ENCODE results near the gene CNTNAP2.

The CNTNAP2 gene

DNA sequence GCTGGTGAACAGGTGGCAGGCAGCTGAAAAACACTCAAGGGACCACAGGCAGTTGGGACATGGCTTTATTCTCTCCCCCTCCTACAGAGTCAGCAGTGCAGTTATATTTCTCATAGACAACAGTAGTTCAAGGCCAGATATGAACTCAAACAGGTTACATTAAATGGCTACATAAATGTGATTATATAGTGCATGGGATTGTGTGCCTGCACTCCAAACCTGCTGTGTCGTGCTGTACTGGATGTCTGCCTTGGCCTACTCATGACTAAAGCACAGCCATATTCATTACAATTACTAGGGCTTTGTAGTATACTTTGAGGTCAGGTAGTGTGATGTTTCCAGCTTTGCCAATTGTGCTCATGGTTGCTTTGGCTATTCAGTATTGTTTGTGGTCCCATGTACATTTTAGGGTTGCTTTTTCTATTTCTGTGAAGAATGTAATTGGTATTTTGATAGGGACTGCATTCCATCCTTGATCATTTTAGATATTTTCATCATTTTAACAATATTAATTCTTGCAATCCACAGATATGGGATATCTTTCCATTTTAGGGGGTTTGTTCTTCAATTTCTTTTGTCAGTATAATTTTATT is 393.6 kb downstream of the CNTNAP2 start:
- Histone ChIP-seq H3K9me3 (ENCODE audit: control insufficient read depth in 2 of 2, low read length in 2 of 2) (peaks cover 0 to 4% of the 10 kb centered on the region in 2 donors), H3K4me1 (ENCODE audit: control insufficient read depth in 2 of 2, insufficient read depth in 2 of 2, low read length in 2 of 2) (no peaks in the 10 kb centered on the region), H3K9ac (ENCODE audit: low read depth in 1 of 2, low read length in 2 of 2) (no peak overlapping the region), H3K27ac (ENCODE audit: low read depth in 2 of 2, low read length in 2 of 2) (no peak overlapping the region), H3K4me3 (ENCODE audit: low read length in 2 of 2) (no peak overlapping the region), H3K27me3 (ENCODE audit: control insufficient read depth in 2 of 2, insufficient read depth in 2 of 2, low read length in 2 of 2) (no peaks in the 10 kb centered on the region), H3K36me3 (ENCODE audit: control insufficient read depth in 2 of 2, insufficient read depth in 2 of 2, low read length in 2 of 2) (no peaks in the 10 kb centered on the region)

DNA sequence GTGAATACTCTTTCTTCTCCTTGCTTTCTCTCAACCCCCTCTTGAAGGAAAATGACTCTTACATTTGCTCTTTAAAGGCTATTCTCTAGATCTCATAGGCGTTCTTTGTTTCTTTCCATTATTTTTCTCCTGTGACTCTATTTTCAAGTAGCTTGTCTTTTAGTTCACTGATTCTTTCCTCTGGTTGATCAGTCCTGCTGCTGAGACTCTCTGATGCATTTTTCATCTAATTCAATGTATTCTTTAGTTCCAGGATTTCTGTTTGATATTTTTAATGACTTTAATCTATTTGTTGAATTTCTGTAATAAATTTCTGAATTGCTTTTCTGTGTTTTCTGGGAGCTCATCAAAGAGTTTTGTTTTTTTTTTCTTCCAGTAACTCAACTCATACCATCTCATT is 397.7 kb downstream of the CNTNAP2 start:
- Histone ChIP-seq H3K36me3 (ENCODE audit: control insufficient read depth in 2 of 2, insufficient read depth in 2 of 2, low read length in 2 of 2) (no peaks in the 10 kb centered on the region), H3K27me3 (ENCODE audit: control insufficient read depth in 2 of 2, insufficient read depth in 2 of 2, low read length in 2 of 2) (no peaks in the 10 kb centered on the region), H3K9me3 (ENCODE audit: control insufficient read depth in 2 of 2, low read length in 2 of 2) (peaks cover 0 to 2% of the 10 kb centered on the region in 2 donors), H3K27ac (ENCODE audit: low read depth in 2 of 2, low read length in 2 of 2) (no peak overlapping the region), H3K9ac (ENCODE audit: low read depth in 1 of 2, low read length in 2 of 2) (no peak overlapping the region), H3K4me3 (ENCODE audit: low read length in 2 of 2) (no peak overlapping the region), H3K4me1 (ENCODE audit: control insufficient read depth in 2 of 2, insufficient read depth in 2 of 2, low read length in 2 of 2) (no peaks in the 10 kb centered on the region)

- Histone ChIP-seq H3K27me3 (ENCODE audit: control insufficient read depth in 2 of 2, insufficient read depth in 2 of 2, low read length in 2 of 2) (no peaks in the 10 kb centered on the region), H3K36me3 (ENCODE audit: control insufficient read depth in 2 of 2, insufficient read depth in 2 of 2, low read length in 2 of 2) (no peaks in the 10 kb centered on the region), H3K9ac (ENCODE audit: low read depth in 1 of 2, low read length in 2 of 2) (no peak overlapping the region), H3K4me1 (ENCODE audit: control insufficient read depth in 2 of 2, insufficient read depth in 2 of 2, low read length in 2 of 2) (no peaks in the 10 kb centered on the region), H3K9me3 (ENCODE audit: control insufficient read depth in 2 of 2, low read length in 2 of 2) (peaks cover 0 to 5% of the 10 kb centered on the region in 2 donors), H3K27ac (ENCODE audit: low read depth in 2 of 2, low read length in 2 of 2) (no peak overlapping the region), H3K4me3 (ENCODE audit: low read length in 2 of 2) (no peak overlapping the region)
Measured at GRCh38 chr7:146528581-146528980, 412.0 kb downstream of the CNTNAP2 start.

GRCh38 chr7:146539836-146540235 is 423.2 kb downstream of the CNTNAP2 start:
- Histone ChIP-seq H3K9ac (ENCODE audit: low read depth in 1 of 2, low read length in 2 of 2) (no peak overlapping the region), H3K36me3 (ENCODE audit: control insufficient read depth in 2 of 2, insufficient read depth in 2 of 2, low read length in 2 of 2) (no peaks in the 10 kb centered on the region), H3K9me3 (ENCODE audit: control insufficient read depth in 2 of 2, low read length in 2 of 2) (no peaks in the 10 kb centered on the region), H3K4me3 (ENCODE audit: low read length in 2 of 2) (no peak overlapping the region), H3K27me3 (ENCODE audit: control insufficient read depth in 2 of 2, insufficient read depth in 2 of 2, low read length in 2 of 2) (no peaks in the 10 kb centered on the region), H3K27ac (ENCODE audit: low read depth in 2 of 2, low read length in 2 of 2) (no peak overlapping the region), H3K4me1 (ENCODE audit: control insufficient read depth in 2 of 2, insufficient read depth in 2 of 2, low read length in 2 of 2) (no peaks in the 10 kb centered on the region)

DNA sequence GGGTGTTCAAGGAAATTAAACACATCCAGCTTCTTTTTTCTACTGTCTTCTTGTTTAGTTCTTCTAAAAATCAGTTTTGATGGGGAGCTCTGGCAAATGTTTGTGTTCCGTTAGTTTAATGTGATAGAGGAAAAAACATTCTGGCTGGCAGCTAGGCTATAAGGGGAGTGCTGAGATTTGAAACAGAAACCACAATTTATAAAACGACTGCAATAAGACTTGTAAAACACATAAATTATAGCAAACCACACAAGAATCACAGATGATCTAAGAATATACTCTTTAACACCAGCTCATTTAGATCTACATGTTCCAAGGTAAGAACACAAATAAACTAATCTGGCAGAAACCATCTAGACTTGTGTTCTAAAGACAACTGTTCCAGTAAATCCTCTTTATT is 425.5 kb downstream of the CNTNAP2 start:
- H3K27ac ChIP-seq (ENCODE audit: low read depth in 2 of 2, low read length in 2 of 2), result no peak overlapping the region
- H3K27me3 ChIP-seq (ENCODE audit: control insufficient read depth in 2 of 2, insufficient read depth in 2 of 2, low read length in 2 of 2), result no peaks in the 10 kb centered on the region
- no peak overlapping the region for H3K9ac ChIP-seq (ENCODE audit: low read depth in 1 of 2, low read length in 2 of 2)
- no peaks in the 10 kb centered on the region for H3K9me3 ChIP-seq (ENCODE audit: control insufficient read depth in 2 of 2, low read length in 2 of 2)
- no peaks in the 10 kb centered on the region for H3K36me3 ChIP-seq (ENCODE audit: control insufficient read depth in 2 of 2, insufficient read depth in 2 of 2, low read length in 2 of 2)
- no peaks in the 10 kb centered on the region for H3K4me1 ChIP-seq (ENCODE audit: control insufficient read depth in 2 of 2, insufficient read depth in 2 of 2, low read length in 2 of 2)
- no peak overlapping the region for H3K4me3 ChIP-seq (ENCODE audit: low read length in 2 of 2)

DNA sequence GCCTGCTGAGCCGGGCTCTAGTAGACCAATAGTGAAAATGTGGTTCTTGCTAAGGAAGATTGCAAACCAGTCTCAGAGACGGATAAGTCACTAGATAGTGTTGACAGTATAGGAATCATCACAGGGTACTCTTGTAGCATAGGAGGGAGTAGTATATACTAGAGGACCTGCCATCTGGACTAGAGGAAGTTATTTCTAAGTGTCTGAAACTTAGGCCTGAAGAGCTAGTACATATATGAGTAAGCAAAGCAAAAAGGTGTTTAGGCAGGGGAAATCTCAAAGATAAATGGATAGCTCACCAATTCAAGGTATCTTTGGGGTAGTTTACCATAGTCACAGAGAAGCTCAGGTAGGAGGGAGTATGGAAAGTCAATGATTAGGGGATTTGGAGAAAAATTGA is 428.1 kb downstream of the CNTNAP2 start:
- H3K27ac ChIP-seq (ENCODE audit: low read depth in 2 of 2, low read length in 2 of 2), result no peak overlapping the region
- H3K9ac ChIP-seq (ENCODE audit: low read depth in 1 of 2, low read length in 2 of 2), result no peak overlapping the region
- H3K9me3 ChIP-seq (ENCODE audit: control insufficient read depth in 2 of 2, low read length in 2 of 2), result no peaks in the 10 kb centered on the region
- H3K27me3 ChIP-seq (ENCODE audit: control insufficient read depth in 2 of 2, insufficient read depth in 2 of 2, low read length in 2 of 2), result no peaks in the 10 kb centered on the region
- H3K36me3 ChIP-seq (ENCODE audit: control insufficient read depth in 2 of 2, insufficient read depth in 2 of 2, low read length in 2 of 2), result no peaks in the 10 kb centered on the region
- H3K4me1 ChIP-seq (ENCODE audit: control insufficient read depth in 2 of 2, insufficient read depth in 2 of 2, low read length in 2 of 2), result no peaks in the 10 kb centered on the region
- no peak overlapping the region for H3K4me3 ChIP-seq (ENCODE audit: low read length in 2 of 2)

- no peaks in the 10 kb centered on the region for H3K27me3 ChIP-seq (ENCODE audit: control insufficient read depth in 2 of 2, insufficient read depth in 2 of 2, low read length in 2 of 2)
- H3K27ac ChIP-seq (ENCODE audit: low read depth in 2 of 2, low read length in 2 of 2), result no peak overlapping the region
- no peaks in the 10 kb centered on the region for H3K4me1 ChIP-seq (ENCODE audit: control insufficient read depth in 2 of 2, insufficient read depth in 2 of 2, low read length in 2 of 2)
- H3K36me3 ChIP-seq (ENCODE audit: control insufficient read depth in 2 of 2, insufficient read depth in 2 of 2, low read length in 2 of 2), result no peaks in the 10 kb centered on the region
- no peak overlapping the region for H3K9ac ChIP-seq (ENCODE audit: low read depth in 1 of 2, low read length in 2 of 2)
- no peak overlapping the region for H3K4me3 ChIP-seq (ENCODE audit: low read length in 2 of 2)
- H3K9me3 ChIP-seq (ENCODE audit: control insufficient read depth in 2 of 2, low read length in 2 of 2), result no peaks in the 10 kb centered on the region
Measured at GRCh38 chr7:146548816-146549215, 432.2 kb downstream of the CNTNAP2 start.

- no peaks in the 10 kb centered on the region for H3K27me3 ChIP-seq (ENCODE audit: control insufficient read depth in 2 of 2, insufficient read depth in 2 of 2, low read length in 2 of 2)
- no peaks in the 10 kb centered on the region for H3K4me1 ChIP-seq (ENCODE audit: control insufficient read depth in 2 of 2, insufficient read depth in 2 of 2, low read length in 2 of 2)
- no peak overlapping the region for H3K4me3 ChIP-seq (ENCODE audit: low read length in 2 of 2)
- H3K36me3 ChIP-seq (ENCODE audit: control insufficient read depth in 2 of 2, insufficient read depth in 2 of 2, low read length in 2 of 2), result no peaks in the 10 kb centered on the region
- H3K27ac ChIP-seq (ENCODE audit: low read depth in 2 of 2, low read length in 2 of 2), result no peak overlapping the region
- H3K9ac ChIP-seq (ENCODE audit: low read depth in 1 of 2, low read length in 2 of 2), result no peak overlapping the region
- no peaks in the 10 kb centered on the region for H3K9me3 ChIP-seq (ENCODE audit: control insufficient read depth in 2 of 2, low read length in 2 of 2)
Measured at GRCh38 chr7:146554556-146554955, 438.0 kb downstream of the CNTNAP2 start.

DNA sequence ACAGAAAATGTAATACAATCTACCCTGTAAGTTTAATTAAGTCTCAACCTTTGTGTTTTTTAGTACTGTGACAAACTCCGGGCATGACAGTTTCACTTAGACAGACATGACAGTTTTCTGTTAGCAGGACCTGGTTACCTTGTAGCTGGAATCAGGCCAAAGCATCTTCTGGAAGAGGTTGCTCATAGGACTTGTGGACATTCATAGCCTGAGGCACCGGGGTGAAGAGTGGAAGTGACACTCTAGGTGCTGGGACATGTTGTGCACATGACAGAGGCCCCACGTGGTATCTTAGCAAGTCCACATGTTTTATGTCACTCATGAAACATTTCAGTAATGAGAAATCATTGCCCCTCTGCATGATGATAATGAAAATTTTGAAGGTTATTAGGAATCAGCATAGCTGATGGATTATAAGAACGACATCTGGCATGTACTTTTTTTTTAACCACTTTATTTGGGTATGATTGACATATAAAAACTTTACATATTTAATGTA is 441.4 kb downstream of the CNTNAP2 start:
- Histone ChIP-seq H3K4me1 (ENCODE audit: control insufficient read depth in 2 of 2, insufficient read depth in 2 of 2, low read length in 2 of 2) (no peaks in the 10 kb centered on the region), H3K27ac (ENCODE audit: low read depth in 2 of 2, low read length in 2 of 2) (no peak overlapping the region), H3K36me3 (ENCODE audit: control insufficient read depth in 2 of 2, insufficient read depth in 2 of 2, low read length in 2 of 2) (no peaks in the 10 kb centered on the region), H3K9ac (ENCODE audit: low read depth in 1 of 2, low read length in 2 of 2) (no peak overlapping the region), H3K9me3 (ENCODE audit: control insufficient read depth in 2 of 2, low read length in 2 of 2) (no peaks in the 10 kb centered on the region), H3K4me3 (ENCODE audit: low read length in 2 of 2) (no peak overlapping the region), H3K27me3 (ENCODE audit: control insufficient read depth in 2 of 2, insufficient read depth in 2 of 2, low read length in 2 of 2) (no peaks in the 10 kb centered on the region)

GRCh38 chr7:146565872-146566271 is 449.3 kb downstream of the CNTNAP2 start:
- Histone ChIP-seq H3K9me3 (ENCODE audit: control insufficient read depth in 2 of 2, low read length in 2 of 2) (no peaks in the 10 kb centered on the region), H3K9ac (ENCODE audit: low read depth in 1 of 2, low read length in 2 of 2) (no peak overlapping the region), H3K27ac (ENCODE audit: low read depth in 2 of 2, low read length in 2 of 2) (no peak overlapping the region), H3K27me3 (ENCODE audit: control insufficient read depth in 2 of 2, insufficient read depth in 2 of 2, low read length in 2 of 2) (no peaks in the 10 kb centered on the region), H3K4me3 (ENCODE audit: low read length in 2 of 2) (no peak overlapping the region), H3K36me3 (ENCODE audit: control insufficient read depth in 2 of 2, insufficient read depth in 2 of 2, low read length in 2 of 2) (no peaks in the 10 kb centered on the region), H3K4me1 (ENCODE audit: control insufficient read depth in 2 of 2, insufficient read depth in 2 of 2, low read length in 2 of 2) (no peaks in the 10 kb centered on the region)

DNA sequence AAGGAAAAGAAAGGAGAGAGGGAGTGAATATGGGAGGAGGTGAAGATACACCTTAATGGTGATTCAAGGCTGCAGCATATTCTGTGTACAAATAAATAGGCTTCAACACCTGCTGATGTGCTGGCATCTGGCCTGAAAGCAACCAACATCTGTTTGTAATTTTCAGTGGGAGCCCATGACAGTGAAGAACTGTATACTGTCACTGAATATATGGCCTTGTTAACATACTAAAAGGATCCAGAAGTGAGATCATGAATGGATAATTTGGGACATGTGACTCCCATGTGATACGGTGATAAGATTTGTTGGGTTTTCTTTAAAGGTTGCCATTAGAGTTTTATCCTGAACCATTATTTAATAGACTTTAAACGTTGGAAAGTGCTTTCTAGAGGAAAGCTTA is 459.3 kb downstream of the CNTNAP2 start:
- Histone ChIP-seq H3K36me3 (ENCODE audit: control insufficient read depth in 2 of 2, insufficient read depth in 2 of 2, low read length in 2 of 2) (no peaks in the 10 kb centered on the region), H3K9ac (ENCODE audit: low read depth in 1 of 2, low read length in 2 of 2) (no peak overlapping the region), H3K4me3 (ENCODE audit: low read length in 2 of 2) (no peak overlapping the region), H3K4me1 (ENCODE audit: control insufficient read depth in 2 of 2, insufficient read depth in 2 of 2, low read length in 2 of 2) (no peaks in the 10 kb centered on the region), H3K27me3 (ENCODE audit: control insufficient read depth in 2 of 2, insufficient read depth in 2 of 2, low read length in 2 of 2) (no peaks in the 10 kb centered on the region), H3K9me3 (ENCODE audit: control insufficient read depth in 2 of 2, low read length in 2 of 2) (peaks cover 2 to 3% of the 10 kb centered on the region in 2 donors), H3K27ac (ENCODE audit: low read depth in 2 of 2, low read length in 2 of 2) (no peak overlapping the region)
